GM19324 (cell line): Measurements from ENCODE around the gene TRRAP.

Experiments
- ATAC-seq: cut with Tn5 transposase; IDR thresholded peaks from one replicate; pipeline ENCODE4 v1.9.1; 2021; ENCODE audit warnings: mild to moderate bottlenecking, moderate library complexity; ENCODE audit not compliant: unreplicated experiment, low FRiP score

The TRRAP gene

GRCh38 chr7:98981701-98982100 lies 103.4 kb downstream of the TRRAP start:
- ATAC-seq: no peak

GRCh38 chr7:98982686-98983085 lies 104.4 kb downstream of the TRRAP start:
- no peak for ATAC-seq

GRCh38 chr7:98984126-98984525 lies 105.8 kb downstream of the TRRAP start:
- no peak for ATAC-seq

GRCh38 chr7:98985406-98985805 lies 107.1 kb downstream of the TRRAP start:
- no peak for ATAC-seq

- ATAC-seq: no peak
Observed at GRCh38 chr7:98985945-98986344, 107.6 kb downstream of the TRRAP start.

GRCh38 chr7:98988641-98989040 lies 110.3 kb downstream of the TRRAP start:
- ATAC-seq: no peak

- ATAC-seq: no peak
Observed at GRCh38 chr7:98990356-98990755, 112.0 kb downstream of the TRRAP start.

DNA sequence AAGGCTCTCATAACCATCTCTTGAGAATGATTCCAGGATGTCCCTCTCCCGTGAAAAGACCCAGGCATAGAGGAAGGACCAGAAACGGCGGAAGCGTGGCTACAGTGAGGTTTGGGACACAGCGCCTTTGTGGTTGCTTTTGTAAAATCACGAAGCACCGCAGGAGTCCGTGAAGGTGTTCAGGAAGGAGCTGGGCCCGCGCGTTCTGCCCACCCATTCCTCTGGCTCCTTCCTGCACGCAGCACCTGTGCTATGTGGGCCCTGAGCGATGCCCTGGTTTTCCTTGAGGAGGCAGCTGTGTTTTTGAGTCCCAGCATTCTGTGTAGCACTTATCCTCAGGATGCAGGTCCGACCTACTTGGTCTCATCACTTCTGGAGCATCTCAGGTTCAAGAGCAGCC lies 112.8 kb downstream of the TRRAP start:
- no peak for ATAC-seq

DNA sequence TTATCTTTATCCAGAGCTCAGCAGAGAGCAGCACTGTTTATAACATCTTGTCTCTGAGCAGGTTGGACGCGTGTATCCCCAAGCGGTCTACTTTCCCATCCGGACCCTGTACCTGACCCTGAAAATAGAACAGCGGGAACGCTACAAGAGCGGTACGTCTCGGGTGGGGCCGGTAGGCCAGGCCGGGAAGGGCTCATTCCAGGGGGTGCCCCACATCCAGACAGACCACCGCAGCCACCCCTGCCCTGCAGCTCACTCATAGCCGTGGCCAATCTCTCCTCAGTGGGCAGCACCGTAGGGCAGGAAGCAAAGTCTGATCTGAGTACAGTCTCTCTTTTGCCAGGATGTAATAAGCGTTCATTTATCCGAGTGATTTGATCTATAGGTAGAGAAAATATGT lies 113.7 kb downstream of the TRRAP start:
- ATAC-seq: no peak

GRCh38 chr7:98993024-98993897 lies 114.9 kb downstream of the TRRAP start:
- ATAC-seq: no peak

DNA sequence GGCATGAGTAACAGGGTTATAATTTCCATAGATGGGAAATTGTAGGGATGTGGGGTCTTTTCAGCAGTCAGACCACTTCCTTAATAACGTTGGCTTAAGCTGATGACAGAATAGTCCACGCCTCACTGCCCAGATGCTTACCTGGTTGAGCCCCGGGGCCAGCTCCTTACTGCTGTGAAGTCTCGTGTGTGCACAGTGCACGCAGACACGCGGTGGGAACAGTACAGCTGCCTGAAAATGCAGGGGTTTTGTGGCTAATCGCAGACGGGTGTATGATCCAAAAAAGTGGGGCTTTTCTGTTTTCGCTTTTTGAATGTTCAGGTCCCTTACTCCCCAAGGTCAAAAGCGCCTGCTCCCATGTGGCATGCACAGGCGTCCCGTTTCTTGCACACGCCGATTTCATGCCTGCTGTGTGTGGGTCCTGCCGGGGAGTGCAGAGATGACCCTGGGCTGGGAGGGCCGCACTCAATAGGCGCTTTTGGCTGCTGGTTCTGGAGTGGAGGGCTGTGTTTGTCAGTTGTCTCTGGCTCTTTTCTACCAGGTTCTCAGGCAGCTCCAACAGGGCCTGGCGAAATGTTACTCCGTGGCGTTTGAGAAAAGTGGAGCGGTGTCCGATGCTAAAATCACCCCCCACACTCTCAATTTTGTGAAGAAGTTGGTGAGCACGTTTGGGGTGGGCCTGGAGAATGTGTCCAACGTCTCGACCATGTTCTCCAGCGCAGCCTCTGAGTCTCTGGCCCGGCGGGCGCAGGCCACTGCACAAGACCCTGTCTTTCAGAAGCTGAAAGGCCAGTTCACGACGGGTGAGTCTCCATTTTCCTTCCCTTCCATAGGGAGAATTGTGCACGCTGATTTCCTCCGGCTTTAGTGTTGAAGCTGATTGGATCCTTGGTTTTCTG lies 116.0 kb downstream of the TRRAP start:
- ATAC-seq: no peak

- ATAC-seq: no peak
Observed at GRCh38 chr7:98995111-98995510, 116.8 kb downstream of the TRRAP start.

DNA sequence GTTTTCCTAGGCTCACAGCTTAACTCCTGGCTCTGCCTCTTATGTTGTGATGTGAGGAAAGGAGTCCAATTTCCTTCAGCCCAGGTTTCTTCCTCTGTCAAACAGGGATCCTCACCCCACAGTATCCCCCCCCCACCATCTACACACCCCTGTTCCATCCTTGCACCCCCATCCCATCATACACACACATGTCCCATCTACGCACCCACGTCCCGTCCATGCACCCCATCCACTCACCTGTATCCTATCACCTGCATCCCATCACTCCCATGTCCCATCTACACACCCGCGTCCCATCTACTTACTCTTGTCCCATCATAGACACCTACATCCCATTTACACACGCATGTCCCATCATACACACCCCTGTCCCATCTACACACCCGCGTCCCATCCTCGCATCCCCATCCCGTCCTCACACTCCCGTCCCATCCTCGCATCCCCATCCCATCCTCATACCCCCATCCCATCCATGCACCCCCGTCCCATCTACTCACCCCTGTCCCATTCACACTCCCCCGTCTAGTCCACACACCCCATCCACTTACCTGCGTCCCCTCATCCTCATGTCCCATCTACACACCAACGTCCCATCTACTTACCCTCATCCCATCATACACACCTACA lies 117.3 kb downstream of the TRRAP start:
- ATAC-seq: no peak

DNA sequence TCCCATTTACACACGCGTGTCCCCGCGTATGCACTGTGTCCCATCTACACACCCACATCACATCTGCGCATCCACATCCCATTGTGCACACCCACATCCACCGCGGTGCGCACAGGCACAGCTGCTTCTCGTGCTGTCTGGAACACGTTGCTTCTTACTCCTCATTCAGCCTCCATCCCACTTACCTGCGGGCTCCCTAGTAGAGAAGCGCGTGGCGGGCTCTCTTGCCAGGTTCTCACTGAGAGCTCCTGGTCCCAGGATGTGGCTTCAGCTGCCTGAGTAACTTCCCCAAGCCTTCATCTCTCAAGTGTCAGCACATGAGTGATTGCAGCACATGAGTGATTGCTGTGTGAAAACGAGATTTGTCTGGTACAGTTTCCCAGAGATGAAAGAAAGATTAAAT lies 117.8 kb downstream of the TRRAP start:
- no peak for ATAC-seq

- no peak for ATAC-seq
Observed at GRCh38 chr7:98997846-98998245, 119.5 kb downstream of the TRRAP start.

GRCh38 chr7:98998821-98999725 lies 120.7 kb downstream of the TRRAP start:
- ATAC-seq: no peak

GRCh38 chr7:99000196-99000903 lies 122.0 kb downstream of the TRRAP start:
- no peak for ATAC-seq

- no peak for ATAC-seq
Observed at GRCh38 chr7:99000904-99001465, 122.7 kb downstream of the TRRAP start.

DNA sequence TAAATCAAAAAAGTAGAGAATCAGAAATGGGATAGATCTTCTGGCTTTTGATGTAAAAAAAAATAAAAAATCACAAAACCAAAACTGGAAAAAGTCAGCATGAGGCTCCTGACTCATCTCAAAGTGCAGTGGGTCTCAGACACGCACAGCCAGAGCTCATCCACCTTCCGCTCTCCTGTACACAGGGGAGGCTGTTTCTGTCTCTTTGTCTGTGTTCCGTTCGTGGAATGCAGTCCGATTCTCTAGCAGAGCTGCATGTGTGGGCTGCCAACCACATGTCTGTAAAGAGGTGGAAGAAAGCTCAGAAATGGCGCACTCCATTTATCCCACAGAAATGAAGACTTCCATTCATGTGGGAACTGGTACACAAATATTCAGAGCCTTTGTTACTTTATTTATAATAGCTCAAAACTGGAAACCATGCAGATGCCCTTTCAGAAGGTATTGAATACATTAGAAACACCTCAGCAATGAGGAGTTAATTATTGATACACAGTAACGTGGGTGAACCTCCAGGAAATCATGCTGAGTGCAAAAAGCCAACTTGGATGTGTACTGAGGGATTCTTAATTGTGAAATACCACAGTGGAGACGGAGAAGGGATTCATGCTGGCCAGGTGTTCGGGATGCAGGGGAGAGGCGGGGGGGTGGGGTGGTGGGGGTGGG lies 123.3 kb downstream of the TRRAP start:
- no peak for ATAC-seq
